ENCODE data around the gene MATN4. TPM values are rescaled to one million over a fixed set of nuclear protein-coding genes. Genes with fewer than 3 reads are reported as not detected.

Gene MATN4, protein sequence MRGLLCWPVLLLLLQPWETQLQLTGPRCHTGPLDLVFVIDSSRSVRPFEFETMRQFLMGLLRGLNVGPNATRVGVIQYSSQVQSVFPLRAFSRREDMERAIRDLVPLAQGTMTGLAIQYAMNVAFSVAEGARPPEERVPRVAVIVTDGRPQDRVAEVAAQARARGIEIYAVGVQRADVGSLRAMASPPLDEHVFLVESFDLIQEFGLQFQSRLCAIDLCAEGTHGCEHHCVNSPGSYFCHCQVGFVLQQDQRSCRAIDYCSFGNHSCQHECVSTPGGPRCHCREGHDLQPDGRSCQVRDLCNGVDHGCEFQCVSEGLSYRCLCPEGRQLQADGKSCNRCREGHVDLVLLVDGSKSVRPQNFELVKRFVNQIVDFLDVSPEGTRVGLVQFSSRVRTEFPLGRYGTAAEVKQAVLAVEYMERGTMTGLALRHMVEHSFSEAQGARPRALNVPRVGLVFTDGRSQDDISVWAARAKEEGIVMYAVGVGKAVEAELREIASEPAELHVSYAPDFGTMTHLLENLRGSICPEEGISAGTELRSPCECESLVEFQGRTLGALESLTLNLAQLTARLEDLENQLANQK
- polyA plus RNA-seq (2013, experiment 1 of 2), result 0.11 TPM
- polyA plus RNA-seq (2013, experiment 2 of 2), result 0.18 TPM

DNA sequence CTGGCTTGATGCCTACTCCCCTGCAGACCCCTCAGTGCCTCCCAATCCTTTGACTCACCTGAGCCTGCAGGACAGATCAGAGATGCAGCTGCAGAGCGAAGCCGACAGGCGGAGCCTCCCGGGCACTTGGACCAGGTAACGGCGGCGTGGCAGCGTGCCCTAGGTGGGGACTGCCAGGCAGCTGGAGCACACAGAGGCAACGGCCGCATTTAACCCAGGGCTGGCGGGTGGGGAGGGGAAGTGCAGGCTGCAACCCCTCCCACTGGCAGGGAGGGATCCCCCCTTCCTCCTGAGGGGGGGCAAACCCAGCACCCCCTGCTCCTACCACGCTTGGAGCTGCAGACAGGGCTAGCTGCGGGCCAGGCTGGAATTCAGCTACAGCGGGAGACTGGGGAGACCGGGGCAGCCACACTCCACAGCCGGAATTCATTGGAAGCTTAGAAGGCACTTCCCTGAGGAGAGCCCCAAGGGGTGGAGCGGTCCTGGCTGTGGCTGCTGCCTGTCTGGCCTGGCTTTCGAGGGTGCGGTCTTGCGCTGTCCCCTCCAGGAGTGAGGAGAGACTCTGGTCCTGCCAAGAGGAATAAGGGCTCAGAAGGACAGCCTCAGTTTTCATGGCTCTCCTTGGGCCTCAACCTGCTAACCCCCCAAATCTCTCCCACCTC lies at the start of gene MATN4:
MATN4 (minus strand) TSS at position 183 of the 662 bp plus-strand sequence. CDS start 2,717 bp downstream, outside the sequence.
- Histone ChIP-seq H3K36me3 (replicated peaks in 1 of 2; ENCODE audit: control insufficient read depth in 2 of 2, insufficient read depth in 2 of 2, low read length in 2 of 2) (no peaks in the 10 kb centered on the region), H3K9me3 (replicated peaks in 1 of 2; ENCODE audit: control insufficient read depth in 2 of 2, insufficient read depth in 1 of 2, low read depth in 1 of 2, low read length in 2 of 2) (peaks cover 0 to under 1% of the 10 kb centered on the region in 2 donors), H2AFZ (ENCODE audit: low read length) (peak within 1 kb of the TSS; percentile 17), H2AK5ac (ENCODE audit: low read depth, low read length) (peak within 1 kb of the TSS; percentile 74), H4K8ac (ENCODE audit: low read depth, low read length) (peak within 1 kb of the TSS; percentile 26), H3K27me3 (ENCODE audit: control insufficient read depth in 3 of 3, insufficient read depth in 3 of 3, low read depth in 1 of 3, low read length in 3 of 3) (peaks cover 0 to 41% (median 34%) of the 10 kb centered on the region in 3 experiments), H2BK5ac (ENCODE audit: low read length) (no peak within 1 kb of the TSS), H2BK15ac (ENCODE audit: low read length) (no peak within 1 kb of the TSS), H3K27ac (replicated peaks; ENCODE audit: low read length) (no peak within 1 kb of the TSS), H2BK12ac (ENCODE audit: low read length) (no peak within 1 kb of the TSS), H3K18ac (ENCODE audit: low read length) (peak within 1 kb of the TSS; percentile 18), H3K4me1 (ENCODE audit: control insufficient read depth in 2 of 2, insufficient read depth in 1 of 2, low read depth in 1 of 2, low read length in 2 of 2) (peaks cover 0 to 7% of the 10 kb centered on the region in 2 donors), H3K4ac (ENCODE audit: low read length) (no peak within 1 kb of the TSS), H3K4me2 (ENCODE audit: insufficient read depth, low read length, poor library complexity, severe bottlenecking) (no peak within 1 kb of the TSS), H3K79me1 (ENCODE audit: low read depth, low read length) (no peaks in the 10 kb centered on the region), H3K14ac (ENCODE audit: low read length) (no peak within 1 kb of the TSS), H4K91ac (ENCODE audit: low read depth, low read length, poor library complexity) (no peak within 1 kb of the TSS), H3K23ac (ENCODE audit: low read depth, low read length, poor library complexity) (peak within 1 kb of the TSS; percentile 86), H3K9ac (ENCODE audit: low read depth, low read length, poor library complexity) (no peak within 1 kb of the TSS), H3K4me3 (ENCODE audit: low read length in 2 of 2) (no peak within 1 kb of the TSS), H2BK120ac (ENCODE audit: low read depth, low read length) (no peak within 1 kb of the TSS)
- DNase-seq (ENCODE audit: low spot score), result no peak
- WGBS, 2 donors (ENCODE audit: extremely low coverage in 2 of 2, insufficient read length in 2 of 2, insufficient replicate concordance in 1 of 2), result no CpG with 5 or more reads among the region's 20 CpGs

DNA sequence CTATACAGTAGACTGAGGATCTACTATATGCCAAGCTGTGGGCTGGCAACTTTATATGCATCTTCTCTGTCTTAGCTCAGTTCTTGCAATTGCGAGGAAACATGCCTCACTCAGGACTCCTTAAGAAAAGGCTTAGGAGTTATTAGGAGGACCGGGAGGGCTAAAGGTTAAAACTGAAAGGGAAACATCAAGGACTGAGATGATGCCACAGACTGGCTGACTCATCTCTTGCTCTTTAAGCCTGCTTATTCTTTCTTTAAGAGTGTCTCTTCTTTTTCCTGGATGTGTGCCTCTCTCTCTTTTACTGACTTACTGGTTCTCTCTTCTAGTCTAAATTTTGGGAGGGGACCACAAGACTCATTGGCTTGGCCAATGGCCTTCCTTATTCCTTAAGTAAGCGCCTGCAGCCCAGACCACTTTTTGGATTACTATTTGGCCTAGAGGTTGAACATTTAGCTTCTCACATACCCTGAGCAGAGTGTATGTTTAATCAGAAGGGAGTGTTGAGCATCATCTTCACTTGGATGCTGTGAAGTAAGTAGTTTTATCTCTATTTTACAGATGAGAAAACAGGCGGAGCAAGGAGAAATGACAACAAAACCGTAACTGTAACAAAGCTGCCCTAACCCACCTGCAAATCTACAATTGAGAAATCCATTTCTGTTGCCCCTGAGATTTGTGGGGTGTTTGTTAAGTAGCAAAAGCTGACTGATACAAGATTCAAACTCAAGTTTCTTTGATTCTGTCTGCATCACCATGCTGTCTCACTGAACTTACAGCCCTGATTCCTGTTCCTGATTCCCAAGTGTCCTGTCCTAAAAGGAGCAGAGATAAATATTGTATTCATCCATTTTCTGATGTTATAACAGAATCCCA lies 47.3 kb upstream of the MATN4 start:
- H4K91ac ChIP-seq (ENCODE audit: low read depth, low read length, poor library complexity), result no peak overlapping the region
- H3K18ac ChIP-seq (ENCODE audit: low read length), result no peak overlapping the region
- no peak overlapping the region for H3K4me2 ChIP-seq (ENCODE audit: insufficient read depth, low read length, poor library complexity, severe bottlenecking)
- H2BK15ac ChIP-seq (ENCODE audit: low read length), result no peak overlapping the region
- no peak overlapping the region for H2BK120ac ChIP-seq (ENCODE audit: low read depth, low read length)
- H3K4me3 ChIP-seq (ENCODE audit: low read length in 2 of 2), result no peak overlapping the region
- no peak overlapping the region for H2BK5ac ChIP-seq (ENCODE audit: low read length)
- H2BK12ac ChIP-seq (ENCODE audit: low read length), result no peak overlapping the region
- no peak overlapping the region for H2AK5ac ChIP-seq (ENCODE audit: low read depth, low read length)
- peaks cover 0 to 3% of the 10 kb centered on the region in 2 donors for H3K4me1 ChIP-seq (ENCODE audit: control insufficient read depth in 2 of 2, insufficient read depth in 1 of 2, low read depth in 1 of 2, low read length in 2 of 2)
- H3K4ac ChIP-seq (ENCODE audit: low read length), result no peak overlapping the region
- no peaks in the 10 kb centered on the region for H3K36me3 ChIP-seq (replicated peaks in 1 of 2; ENCODE audit: control insufficient read depth in 2 of 2, insufficient read depth in 2 of 2, low read length in 2 of 2)
- DNase-seq (ENCODE audit: low spot score), result no peak
- H3K14ac ChIP-seq (ENCODE audit: low read length), result no peak overlapping the region
- no peak overlapping the region for H4K8ac ChIP-seq (ENCODE audit: low read depth, low read length)
- no peaks in the 10 kb centered on the region for H3K79me1 ChIP-seq (ENCODE audit: low read depth, low read length)
- H3K27ac ChIP-seq (replicated peaks; ENCODE audit: low read length), result no peak overlapping the region
- no peak overlapping the region for H3K9ac ChIP-seq (ENCODE audit: low read depth, low read length, poor library complexity)
- peaks cover 0 to 3% (median 0%) of the 10 kb centered on the region in 3 experiments for H3K27me3 ChIP-seq (ENCODE audit: control insufficient read depth in 3 of 3, insufficient read depth in 3 of 3, low read depth in 1 of 3, low read length in 3 of 3)
- no CpG with 5 or more reads among the region's 5 CpGs for WGBS, 2 donors (ENCODE audit: extremely low coverage in 2 of 2, insufficient read length in 2 of 2, insufficient replicate concordance in 1 of 2)
- no peak overlapping the region for H3K23ac ChIP-seq (ENCODE audit: low read depth, low read length, poor library complexity)
- H3K9me3 ChIP-seq (replicated peaks in 1 of 2; ENCODE audit: control insufficient read depth in 2 of 2, insufficient read depth in 1 of 2, low read depth in 1 of 2, low read length in 2 of 2), result no peaks in the 10 kb centered on the region
- H2AFZ ChIP-seq (ENCODE audit: low read length), result no peak overlapping the region

DNA sequence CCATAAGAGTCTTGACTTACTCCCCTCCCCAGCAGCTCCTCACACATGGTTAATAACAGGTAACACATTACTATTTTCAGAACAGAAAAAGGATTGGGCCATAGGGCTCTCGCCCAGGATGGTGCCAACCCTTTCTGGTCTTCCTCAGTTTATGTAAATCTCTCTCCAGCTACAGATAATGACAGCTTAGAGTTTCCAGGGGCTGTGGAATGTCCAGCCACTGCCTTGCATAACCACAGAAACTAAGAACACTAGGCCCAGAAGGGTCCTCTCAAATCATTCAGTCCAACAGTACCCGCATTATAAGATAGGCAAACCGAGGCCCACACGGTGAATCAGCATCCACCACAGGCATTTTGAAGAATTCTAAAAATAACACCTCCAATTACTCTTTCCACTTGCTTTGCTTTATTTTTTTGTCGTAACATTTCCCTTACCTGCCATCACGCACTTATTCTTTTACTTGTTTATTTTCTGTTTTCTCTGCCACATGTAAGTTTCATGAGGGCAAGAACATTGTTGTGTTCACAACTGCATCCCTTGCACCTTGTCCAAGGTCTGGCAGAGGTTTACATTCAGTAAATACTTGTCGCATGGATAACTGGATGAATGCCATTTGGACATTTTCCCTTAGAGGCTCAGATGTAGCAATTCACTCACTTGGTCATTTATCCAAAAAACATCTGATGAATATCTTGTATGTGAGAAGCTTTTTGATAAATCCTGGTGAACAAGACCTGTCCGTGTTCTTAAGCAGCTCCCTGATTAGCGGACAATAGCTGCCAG lies 46.5 kb upstream of the MATN4 start:
- Histone ChIP-seq H3K14ac (ENCODE audit: low read length) (no peak overlapping the region), H3K4me1 (ENCODE audit: control insufficient read depth in 2 of 2, insufficient read depth in 1 of 2, low read depth in 1 of 2, low read length in 2 of 2) (no peaks in the 10 kb centered on the region), H3K4me2 (ENCODE audit: insufficient read depth, low read length, poor library complexity, severe bottlenecking) (no peak overlapping the region), H3K27me3 (ENCODE audit: control insufficient read depth in 3 of 3, insufficient read depth in 3 of 3, low read depth in 1 of 3, low read length in 3 of 3) (peaks cover 0 to 8% (median 0%) of the 10 kb centered on the region in 3 experiments), H3K36me3 (replicated peaks in 1 of 2; ENCODE audit: control insufficient read depth in 2 of 2, insufficient read depth in 2 of 2, low read length in 2 of 2) (no peaks in the 10 kb centered on the region), H4K8ac (ENCODE audit: low read depth, low read length) (no peak overlapping the region), H4K91ac (ENCODE audit: low read depth, low read length, poor library complexity) (no peak overlapping the region), H2BK15ac (ENCODE audit: low read length) (no peak overlapping the region), H3K18ac (ENCODE audit: low read length) (no peak overlapping the region), H2BK120ac (ENCODE audit: low read depth, low read length) (no peak overlapping the region), H3K9ac (ENCODE audit: low read depth, low read length, poor library complexity) (no peak overlapping the region), H3K23ac (ENCODE audit: low read depth, low read length, poor library complexity) (no peak overlapping the region), H2BK5ac (ENCODE audit: low read length) (no peak overlapping the region), H3K4me3 (ENCODE audit: low read length in 2 of 2) (no peak overlapping the region), H3K79me1 (ENCODE audit: low read depth, low read length) (no peaks in the 10 kb centered on the region), H2BK12ac (ENCODE audit: low read length) (no peak overlapping the region), H2AFZ (ENCODE audit: low read length) (no peak overlapping the region), H3K9me3 (replicated peaks in 1 of 2; ENCODE audit: control insufficient read depth in 2 of 2, insufficient read depth in 1 of 2, low read depth in 1 of 2, low read length in 2 of 2) (no peaks in the 10 kb centered on the region), H2AK5ac (ENCODE audit: low read depth, low read length) (no peak overlapping the region), H3K4ac (ENCODE audit: low read length) (no peak overlapping the region), H3K27ac (replicated peaks; ENCODE audit: low read length) (no peak overlapping the region)
- DNase-seq (ENCODE audit: low spot score), result no peak
- 100% methylated on average over 2 of the region's 9 CpGs; no CpG with 5 or more reads in 1 of the 2 donors for WGBS, 2 donors (ENCODE audit: extremely low coverage in 2 of 2, insufficient read length in 2 of 2, insufficient replicate concordance in 1 of 2)
